Measurements from ENCODE around the gene PCYT1A. TPM values are rescaled to one million over a fixed set of nuclear protein-coding genes. Genes with fewer than 3 reads are reported as not detected.

Gene PCYT1A
- total RNA-seq, 1 experiment from 2014 or later, result 28.5 TPM

- H3K27ac Mint-ChIP-seq, result no peak overlapping the region
- H3K9me3 Mint-ChIP-seq, result no peaks in the 10 kb centered on the region
- ChIA-PET POLR2A (no interaction called here), CTCF (interaction anchor here (1.5 kb wide), 1 partner anchor 39 kb away, joined by 5 read pairs; no protein-coding TSS in a partner anchor)
- H3K36me3 Mint-ChIP-seq, result no peaks in the 10 kb centered on the region
- H3K27me3 Mint-ChIP-seq (ENCODE audit: low read depth), result no peaks in the 10 kb centered on the region
- H3K4me3 Mint-ChIP-seq, result no peak overlapping the region
- peaks cover 9% of the 10 kb centered on the region for H3K4me1 Mint-ChIP-seq
- TF ChIP-seq ELF4 (CRISPR knock-in tag; IDR thresholded peaks at IDR 0.05; ENCODE audit: low read depth), result no peak
- TF ChIP-seq OVOL2 (CRISPR knock-in tag; IDR thresholded peaks at IDR 0.05; ENCODE audit: borderline replicate concordance), result no peak
- no peak for TF ChIP-seq ZNF232 (CRISPR knock-in tag; IDR thresholded peaks at IDR 0.05)
- TF ChIP-seq USF2 (CRISPR knock-in tag; IDR thresholded peaks at IDR 0.05), result no peak
- TF ChIP-seq USF1 (CRISPR knock-in tag; IDR thresholded peaks at IDR 0.05), result no peak
- TF ChIP-seq AFF4 (CRISPR knock-in tag; IDR thresholded peaks at IDR 0.05; ENCODE audit: borderline replicate concordance), result no peak
- peak; percentile 49 for ATAC-seq
- peak; percentile 43 for DNase-seq (ENCODE audit: low spot score)
Measured at GRCh38 chr3:196292286-196292923, 4.9 kb upstream of the PCYT1A start.

GRCh38 chr3:196288141-196288460 lies 575 bp upstream of the PCYT1A start:
- Mint-ChIP-seq H3K4me3 (peak overlapping the region; percentile 97), H3K4me1 (peaks cover 39% of the 10 kb centered on the region), H3K27ac (peak overlapping the region; percentile 95), H3K9me3 (no peaks in the 10 kb centered on the region), H3K36me3 (no peaks in the 10 kb centered on the region), H3K27me3 (ENCODE audit: low read depth) (no peaks in the 10 kb centered on the region)
- DNase-seq (ENCODE audit: low spot score) (no peak), ATAC-seq (no peak)
- ChIA-PET CTCF (no interaction called here), POLR2A (interaction anchor here (1.1 kb wide), 1 partner anchor 144 kb away, joined by 3 read pairs; the partner anchor contains the start of gene UBXN7)
- TF ChIP-seq ESRRA (CRISPR knock-in tag; IDR thresholded peaks at IDR 0.05; ENCODE audit: borderline replicate concordance) (0 out of 2 replicates have a peak, but pooled peaks have one; percentile 1), JAZF1 (CRISPR knock-in tag; IDR thresholded peaks at IDR 0.05) (no peak), PRDM15 (CRISPR knock-in tag; IDR thresholded peaks at IDR 0.05) (no peak), SP1 (CRISPR knock-in tag; conservative IDR thresholded peaks at IDR 0.05) (no peak)

GRCh38 chr3:196287090-196287439 lies 461 bp downstream of the PCYT1A start:
- DNase-seq (ENCODE audit: low spot score) (no peak), ATAC-seq (peak; percentile 16)
- no peaks in the 10 kb centered on the region for H3K36me3 Mint-ChIP-seq
- H3K27me3 Mint-ChIP-seq (ENCODE audit: low read depth), result no peaks in the 10 kb centered on the region
- H3K4me3 Mint-ChIP-seq, result peak overlapping the region; percentile 97
- POLR2A ChIA-PET, result interaction anchor here (0.6 kb wide), 2 partner anchors 179 to 222 kb away, joined by 4 to 8 read pairs; no protein-coding TSS in a partner anchor
- TF ChIP-seq ARID4B (CRISPR knock-in tag; IDR thresholded peaks at IDR 0.05; ENCODE audit: borderline replicate concordance) (no peak), FOXP4 (CRISPR knock-in tag; IDR thresholded peaks at IDR 0.05) (peak; percentile 54; the same call in 1 of the 2 replicates), IRF1 (CRISPR knock-in tag; IDR thresholded peaks at IDR 0.05) (no peak)
- CTCF ChIA-PET, result no interaction called here
- peak overlapping the region; percentile 99 for H3K27ac Mint-ChIP-seq
- no peaks in the 10 kb centered on the region for H3K9me3 Mint-ChIP-seq
- peaks cover 36% of the 10 kb centered on the region for H3K4me1 Mint-ChIP-seq
